SK-N-SH (cell line): ENCODE data around the gene C1GALT1. TPM values are rescaled to one million over a fixed set of nuclear protein-coding genes. Genes with fewer than 3 reads are reported as not detected.
"Not testable (repeated sequence)": the region's sequence is repeated elsewhere in the genome, so short reads cannot be mapped to it uniquely, and the experiment has no call there.

ENCODE experiments used
- CTCF ChIA-PET: fragments of 300-600, 350-600 bp; formaldehyde crosslinking; extraction: SDS; loops from one replicate; lab custom pipeline; 2021; lab: Yijun Ruan, JAX
- POLR2A ChIA-PET: fragments of 350-600 bp; sonication (Branson Sonifier 250); formaldehyde crosslinking; extraction: SDS; loops from one replicate; lab custom pipeline; 2020; ENCODE audit warnings: antibody characterized with exemption, inconsistent platforms; lab: Yijun Ruan, JAX
- DNase-seq: peaks from one replicate; pipeline ENCODE4 v3.0.0; 2012
- H2AFZ ChIP-seq: fragments of 200-600 bp; sonication (generic); 2 replicates; pipeline ENCODE4 v1.8.1; 2016; ENCODE audit warnings: antibody characterized with exemption, mild to moderate bottlenecking, low read depth
- H3F3A ChIP-seq: fragments of 200-600 bp; sonication (generic); replicated peaks from 2 replicates; pipeline ENCODE3; 2016; ENCODE audit warnings: antibody characterized with exemption, mild to moderate bottlenecking; ENCODE audit not compliant: insufficient read depth
- H3K27ac ChIP-seq, 2 experiments: fragments of 200-500 bp in 1 of 2; fragments of 200-600 bp in 1 of 2; sonication (Bioruptor generic) in 1 of 2; sonication (generic), shearing (Covaris generic) in 1 of 2; 2 replicates each; pipeline versions ENCODE4 v1.5.1 to v1.6.1; 2014 to 2016; ENCODE audit warnings: low read depth in 2 of 2, inconsistent platforms in 1 of 2, low read length in 1 of 2, mild to moderate bottlenecking in 1 of 2, mixed read lengths in 1 of 2
- H3K27me3 ChIP-seq: fragments of 200-600 bp; sonication (generic), shearing (Covaris generic); 2 replicates; pipeline ENCODE4 v1.6.1; 2016; ENCODE audit warnings: mixed run types; ENCODE audit not compliant: insufficient read depth
- H3K36me3 ChIP-seq, 2 experiments: fragments of 200-500 bp in 1 of 2; fragments of 200-600 bp in 1 of 2; sonication (Bioruptor generic) in 1 of 2; sonication (generic) in 1 of 2; replicated peaks in 1 of 2; 2 replicates each; pipeline versions ENCODE3 to v1.5.1; 2014 to 2016; ENCODE audit warnings: low read length in 1 of 2, mild to moderate bottlenecking in 1 of 2; ENCODE audit not compliant: insufficient read depth in 2 of 2, control insufficient read depth in 1 of 2
- H3K4me1 ChIP-seq, 2 experiments: fragments of 200-500 bp in 1 of 2; fragments of 200-600 bp in 1 of 2; sonication (Bioruptor generic) in 1 of 2; sonication (generic), shearing (Covaris generic) in 1 of 2; 2 replicates each; pipeline versions ENCODE4 v1.5.1 to v1.6.1; 2014 to 2016; ENCODE audit warnings: low read depth in 1 of 2, low read length in 1 of 2, mixed run types in 1 of 2; ENCODE audit not compliant: insufficient read depth in 2 of 2, control insufficient read depth in 1 of 2
- H3K4me2 ChIP-seq: fragments of 200-600 bp; sonication (generic), shearing (Covaris generic); 2 replicates; pipeline ENCODE4 v1.6.1; 2017; ENCODE audit warnings: mixed run types
- H3K4me3 ChIP-seq, 2 experiments: fragments of 200-500 bp in 1 of 2; fragments of 200-600 bp in 1 of 2; sonication (Bioruptor generic) in 1 of 2; sonication (generic), shearing (Covaris generic) in 1 of 2; 2 replicates each; pipeline versions ENCODE4 v1.5.1 to v1.8.1; 2014 to 2016; ENCODE audit warnings: low read depth in 2 of 2, inconsistent platforms in 1 of 2, low read length in 1 of 2, mild to moderate bottlenecking in 1 of 2, mixed read lengths in 1 of 2, moderate library complexity in 1 of 2
- H3K79me2 ChIP-seq: fragments of 200-600 bp; sonication (generic); 2 replicates; pipeline ENCODE4 v1.8.1; 2017; ENCODE audit warnings: mild to moderate bottlenecking; ENCODE audit not compliant: insufficient read depth
- H3K9ac ChIP-seq: fragments of 200-600 bp; sonication (generic); 2 replicates; pipeline ENCODE4 v1.6.1; 2017; ENCODE audit warnings: mixed run types
- H3K9me2 ChIP-seq: fragments of 200-600 bp; sonication (generic); 2 replicates; pipeline ENCODE4 v1.6.1; 2017; ENCODE audit warnings: mixed run types
- H3K9me3 ChIP-seq: fragments of 200-600 bp; sonication (generic); 2 replicates; pipeline ENCODE4 v1.6.1; 2017; ENCODE audit warnings: mixed run types, mild to moderate bottlenecking, moderate library complexity
- H4K20me1 ChIP-seq: fragments of 200-600 bp; sonication (generic); 2 replicates; pipeline ENCODE4 v1.6.1; 2017; ENCODE audit warnings: mild to moderate bottlenecking, mixed run types; ENCODE audit not compliant: insufficient read depth
- ELF1 ChIP-seq: IDR thresholded peaks from 2 replicates; pipeline ENCODE4 v1.4.0; 2012
- EP300 ChIP-seq, 2 experiments: IDR thresholded peaks; 2 replicates each; pipeline versions ENCODE4 v1.4.0 to v1.6.1; 2012; ENCODE audit warnings: borderline replicate concordance in 1 of 2, low read depth in 1 of 2, low read length in 1 of 2
- EZH2phosphoT487 ChIP-seq: fragments of 200-600 bp; sonication (generic); IDR thresholded peaks from 2 replicates; pipeline ENCODE4 v1.6.1; 2017; ENCODE audit warnings: low read depth, mixed run types, mild to moderate bottlenecking, antibody characterized with exemption, moderate library complexity, borderline replicate concordance
- FOXM1 ChIP-seq: IDR thresholded peaks from 2 replicates; pipeline ENCODE4 v1.4.0; 2012; ENCODE audit warnings: low read depth, mild to moderate bottlenecking
- NRF1 ChIP-seq: IDR thresholded peaks from 2 replicates; pipeline ENCODE4 v1.6.1; 2012; ENCODE audit warnings: low read depth, mild to moderate bottlenecking, low read length
- RAD21 ChIP-seq: IDR thresholded peaks from 2 replicates; pipeline ENCODE4 v1.6.1; 2012; ENCODE audit warnings: mild to moderate bottlenecking, low read length
- RCOR1 ChIP-seq: fragments of 150-350 bp; IDR thresholded peaks from 2 replicates; pipeline ENCODE4 v1.6.1; 2017; ENCODE audit warnings: antibody characterized with exemption, low read length
- RFX5 ChIP-seq: IDR thresholded peaks from 2 replicates; pipeline ENCODE4 v1.6.1; 2012; ENCODE audit warnings: mild to moderate bottlenecking, improper control_type of control experiment, low read length
- SIN3A ChIP-seq: IDR thresholded peaks from 2 replicates; pipeline ENCODE4 v1.6.1; 2012; ENCODE audit warnings: low read depth, mild to moderate bottlenecking, low read length, moderate library complexity, borderline replicate concordance
- SMC3 ChIP-seq: IDR thresholded peaks from 2 replicates; pipeline ENCODE4 v1.6.1; 2012; ENCODE audit warnings: low read depth, low read length, improper control_type of control experiment
- TEAD4 ChIP-seq: IDR thresholded peaks from 2 replicates; pipeline ENCODE4 v1.4.0; 2012; ENCODE audit warnings: mild to moderate bottlenecking, borderline replicate concordance; ENCODE audit not compliant: insufficient read depth
- YY1 ChIP-seq: IDR thresholded peaks from 2 replicates; pipeline ENCODE4 v1.4.0; 2012; ENCODE audit warnings: low read depth, mild to moderate bottlenecking
- WGBS: methylation state at CpG from one replicate; pipeline ENCODE4 v1.1.6; 2017; ENCODE audit warnings: low lambda C conversion rate; 5-methylcytosine and 5-hydroxymethylcytosine counted together
- polyA plus RNA-seq, 3 experiments: library from polyadenylated mRNA; depleted of rRNA; stranded (reverse); fragments of >200 nt; gene quantifications; 2 replicates each; pipeline ENCODE4 v1.2.3, GENCODE V29; 2012
- TF ChIP-seq, protein P1 (sequence below): fragments of 150-350 bp; IDR thresholded peaks from 2 replicates; pipeline ENCODE4 v1.6.1; 2017; ENCODE audit warnings: antibody characterized with exemption, low read length, low read depth, borderline replicate concordance
- TF ChIP-seq, protein P2 (sequence below): IDR thresholded peaks from 2 replicates; pipeline ENCODE4 v1.4.0; 2012; ENCODE audit warnings: low read depth, borderline replicate concordance
- TF ChIP-seq, protein P3 (sequence below): fragments of 150-350 bp; IDR thresholded peaks from 2 replicates; pipeline ENCODE4 v1.6.1; 2016; ENCODE audit warnings: mild to moderate bottlenecking, low read depth, low read length

The C1GALT1 gene
- polyA plus RNA-seq, 1 of the 3 experiments (the other 2 are of a cell fraction): 15.2 TPM

DNA sequence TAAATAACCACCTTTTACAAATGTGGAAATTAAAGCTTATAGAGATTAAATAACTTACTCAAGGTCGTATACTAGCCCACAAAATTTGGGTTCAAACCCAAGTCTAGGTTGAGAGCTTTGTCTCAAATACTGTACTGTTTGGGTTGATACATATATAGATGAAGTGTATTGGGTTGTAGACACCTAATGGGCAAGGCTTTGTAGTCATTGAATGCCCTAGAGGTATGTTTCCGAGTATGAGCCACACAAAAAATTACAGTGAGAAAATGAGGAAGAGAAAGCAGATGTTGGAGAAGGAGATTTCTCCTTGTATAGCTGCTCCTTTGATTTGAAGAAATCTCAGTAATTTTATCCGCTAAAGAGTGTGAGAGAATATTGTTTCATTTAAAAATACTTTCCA, 60.6 kb downstream of the C1GALT1 start:
- Histone ChIP-seq H2AFZ (no peak overlapping the region), H3F3A (no peaks in the 10 kb centered on the region), H3K9me2 (no peaks in the 10 kb centered on the region), H3K4me3 (no peak overlapping the region), H3K36me3 (peaks cover 28 to 55% of the 10 kb centered on the region in 2 experiments), H3K9me3 (no peaks in the 10 kb centered on the region), H4K20me1 (no peaks in the 10 kb centered on the region), H3K9ac (no peak overlapping the region), H3K27me3 (no peaks in the 10 kb centered on the region), H3K4me2 (no peak overlapping the region), H3K79me2 (no peaks in the 10 kb centered on the region), H3K4me1 (peaks cover 0 to 8% of the 10 kb centered on the region in 2 experiments; a peak in 2 of 4 replicates), H3K27ac (no peak overlapping the region)
- WGBS: 89% methylated on average over 3 of the region's 3 CpGs
- CTCF ChIA-PET: interaction anchor here (0.7 to 1.0 kb wide), 2 partner anchors 61 to 270 kb away, joined by 3 read pairs; no protein-coding TSS in a partner anchor
- POLR2A ChIA-PET: no interaction called here
- DNase-seq: no peak
- TF ChIP-seq EP300 (IDR thresholded peaks at IDR 0.05; ENCODE audit: borderline replicate concordance in 1 of 2, low read depth in 1 of 2, low read length in 1 of 2): no peak
- TF ChIP-seq, protein P1, sequence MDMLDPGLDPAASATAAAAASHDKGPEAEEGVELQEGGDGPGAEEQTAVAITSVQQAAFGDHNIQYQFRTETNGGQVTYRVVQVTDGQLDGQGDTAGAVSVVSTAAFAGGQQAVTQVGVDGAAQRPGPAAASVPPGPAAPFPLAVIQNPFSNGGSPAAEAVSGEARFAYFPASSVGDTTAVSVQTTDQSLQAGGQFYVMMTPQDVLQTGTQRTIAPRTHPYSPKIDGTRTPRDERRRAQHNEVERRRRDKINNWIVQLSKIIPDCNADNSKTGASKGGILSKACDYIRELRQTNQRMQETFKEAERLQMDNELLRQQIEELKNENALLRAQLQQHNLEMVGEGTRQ: no peak
- no peak for TF ChIP-seq FOXM1
- TF ChIP-seq RAD21: no peak
- no peak for TF ChIP-seq TEAD4
- no peak for TF ChIP-seq EZH2phosphoT487
- TF ChIP-seq RFX5: no peak
- no peak for TF ChIP-seq NRF1
- no peak for TF ChIP-seq SMC3
- no peak for TF ChIP-seq RCOR1
- TF ChIP-seq, protein P2, sequence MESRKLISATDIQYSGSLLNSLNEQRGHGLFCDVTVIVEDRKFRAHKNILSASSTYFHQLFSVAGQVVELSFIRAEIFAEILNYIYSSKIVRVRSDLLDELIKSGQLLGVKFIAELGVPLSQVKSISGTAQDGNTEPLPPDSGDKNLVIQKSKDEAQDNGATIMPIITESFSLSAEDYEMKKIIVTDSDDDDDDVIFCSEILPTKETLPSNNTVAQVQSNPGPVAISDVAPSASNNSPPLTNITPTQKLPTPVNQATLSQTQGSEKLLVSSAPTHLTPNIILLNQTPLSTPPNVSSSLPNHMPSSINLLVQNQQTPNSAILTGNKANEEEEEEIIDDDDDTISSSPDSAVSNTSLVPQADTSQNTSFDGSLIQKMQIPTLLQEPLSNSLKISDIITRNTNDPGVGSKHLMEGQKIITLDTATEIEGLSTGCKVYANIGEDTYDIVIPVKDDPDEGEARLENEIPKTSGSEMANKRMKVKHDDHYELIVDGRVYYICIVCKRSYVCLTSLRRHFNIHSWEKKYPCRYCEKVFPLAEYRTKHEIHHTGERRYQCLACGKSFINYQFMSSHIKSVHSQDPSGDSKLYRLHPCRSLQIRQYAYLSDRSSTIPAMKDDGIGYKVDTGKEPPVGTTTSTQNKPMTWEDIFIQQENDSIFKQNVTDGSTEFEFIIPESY: no peak
- no peak for TF ChIP-seq YY1
- no peak for TF ChIP-seq SIN3A
- TF ChIP-seq, protein P3, sequence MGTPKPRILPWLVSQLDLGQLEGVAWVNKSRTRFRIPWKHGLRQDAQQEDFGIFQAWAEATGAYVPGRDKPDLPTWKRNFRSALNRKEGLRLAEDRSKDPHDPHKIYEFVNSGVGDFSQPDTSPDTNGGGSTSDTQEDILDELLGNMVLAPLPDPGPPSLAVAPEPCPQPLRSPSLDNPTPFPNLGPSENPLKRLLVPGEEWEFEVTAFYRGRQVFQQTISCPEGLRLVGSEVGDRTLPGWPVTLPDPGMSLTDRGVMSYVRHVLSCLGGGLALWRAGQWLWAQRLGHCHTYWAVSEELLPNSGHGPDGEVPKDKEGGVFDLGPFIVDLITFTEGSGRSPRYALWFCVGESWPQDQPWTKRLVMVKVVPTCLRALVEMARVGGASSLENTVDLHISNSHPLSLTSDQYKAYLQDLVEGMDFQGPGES: no peak
- no peak for TF ChIP-seq ELF1

DNA sequence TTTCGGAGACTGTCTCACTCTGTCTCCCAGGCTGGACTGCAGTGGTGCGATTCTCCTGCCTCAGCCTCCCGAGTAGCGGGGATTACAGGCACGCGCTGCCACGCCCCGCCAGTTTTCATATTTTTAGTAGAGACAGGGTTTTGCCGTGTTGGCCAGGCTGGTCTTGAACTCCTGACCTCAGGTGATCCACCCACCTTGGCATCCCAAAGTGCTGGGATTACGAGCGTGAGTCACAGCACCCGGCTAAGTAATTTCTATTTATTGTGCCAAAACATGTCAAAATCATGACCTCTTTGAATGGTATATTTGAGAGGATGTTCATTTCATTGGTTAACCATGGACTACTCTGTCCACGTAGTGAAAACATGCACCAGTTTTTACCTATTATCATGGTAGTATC, 62.9 kb downstream of the C1GALT1 start:
- peaks cover 14 to 39% of the 10 kb centered on the region in 2 experiments for H3K36me3 ChIP-seq
- H3K4me2 ChIP-seq, H4K20me1 ChIP-seq, H3K79me2 ChIP-seq, CTCF ChIA-PET, H3K4me3 ChIP-seq, H3F3A ChIP-seq, H3K27me3 ChIP-seq, H3K27ac ChIP-seq, H3K9ac ChIP-seq, H2AFZ ChIP-seq, DNase-seq, H3K4me1 ChIP-seq, H3K9me2 ChIP-seq, H3K9me3 ChIP-seq, POLR2A ChIA-PET: not testable (repeated sequence)
- 95% methylated on average over 13 of the region's 13 CpGs for WGBS
